Upper lobe of right lung (tissue), 1 donor: Measurements from ENCODE around the gene ANTKMT. TPM values are rescaled to one million over a fixed set of nuclear protein-coding genes. Genes with fewer than 3 reads are reported as not detected.

Source experiments
- ATAC-seq: fragments of 200-7000 bp; cut with Tn5 transposase; one replicate; pipeline ENCODE4 v1.9.1; 2020; ENCODE audit warnings: mild to moderate bottlenecking, moderate library complexity
- DNase-seq: peaks from one replicate; pipeline ENCODE4 v3.0.0-alpha.2; 2020
- H3K27ac ChIP-seq: fragments of 200-600 bp; one replicate; pipeline ENCODE4 v1.8.0; 2022
- H3K27me3 ChIP-seq: fragments of 200-600 bp; one replicate; pipeline ENCODE4 v1.8.0; 2022; ENCODE audit warnings: mild to moderate bottlenecking
- H3K36me3 ChIP-seq: fragments of 200-600 bp; one replicate; pipeline ENCODE4 v1.8.0; 2022
- H3K4me1 ChIP-seq: fragments of 200-600 bp; one replicate; pipeline ENCODE4 v1.8.0; 2022
- H3K4me3 ChIP-seq: fragments of 200-600 bp; one replicate; pipeline ENCODE4 v1.8.0; 2022; ENCODE audit warnings: mild to moderate bottlenecking
- H3K9me3 ChIP-seq: fragments of 200-600 bp; one replicate; pipeline ENCODE4 v1.8.0; 2022
- CTCF ChIP-seq: fragments of 200-600 bp; IDR thresholded peaks from one replicate; pipeline ENCODE4 v1.8.0; 2022; ENCODE audit warnings: antibody characterized with exemption
- intact Hi-C: fragments of 100-400 bp; cut with DNase I; formaldehyde crosslinking; loops from one replicate; pipeline ENCODE4 v1.11.0; 2022
- total RNA-seq: library from RNA; stranded (reverse); fragmentation: NEBNext Ultra II Directional; extraction: Animal tissue kit (Norgen Biotek cat#: 25700); gene quantifications from one replicate; pipeline ENCODE4 v1.2.1, GENCODE V29; 2021
- donor health status: DM: no; HTN: yes; CAD: no; lungs with severe emphysema.

ANTKMT gene
- total RNA-seq, 1 donor from 2014 or later: 30.5 TPM

DNA sequence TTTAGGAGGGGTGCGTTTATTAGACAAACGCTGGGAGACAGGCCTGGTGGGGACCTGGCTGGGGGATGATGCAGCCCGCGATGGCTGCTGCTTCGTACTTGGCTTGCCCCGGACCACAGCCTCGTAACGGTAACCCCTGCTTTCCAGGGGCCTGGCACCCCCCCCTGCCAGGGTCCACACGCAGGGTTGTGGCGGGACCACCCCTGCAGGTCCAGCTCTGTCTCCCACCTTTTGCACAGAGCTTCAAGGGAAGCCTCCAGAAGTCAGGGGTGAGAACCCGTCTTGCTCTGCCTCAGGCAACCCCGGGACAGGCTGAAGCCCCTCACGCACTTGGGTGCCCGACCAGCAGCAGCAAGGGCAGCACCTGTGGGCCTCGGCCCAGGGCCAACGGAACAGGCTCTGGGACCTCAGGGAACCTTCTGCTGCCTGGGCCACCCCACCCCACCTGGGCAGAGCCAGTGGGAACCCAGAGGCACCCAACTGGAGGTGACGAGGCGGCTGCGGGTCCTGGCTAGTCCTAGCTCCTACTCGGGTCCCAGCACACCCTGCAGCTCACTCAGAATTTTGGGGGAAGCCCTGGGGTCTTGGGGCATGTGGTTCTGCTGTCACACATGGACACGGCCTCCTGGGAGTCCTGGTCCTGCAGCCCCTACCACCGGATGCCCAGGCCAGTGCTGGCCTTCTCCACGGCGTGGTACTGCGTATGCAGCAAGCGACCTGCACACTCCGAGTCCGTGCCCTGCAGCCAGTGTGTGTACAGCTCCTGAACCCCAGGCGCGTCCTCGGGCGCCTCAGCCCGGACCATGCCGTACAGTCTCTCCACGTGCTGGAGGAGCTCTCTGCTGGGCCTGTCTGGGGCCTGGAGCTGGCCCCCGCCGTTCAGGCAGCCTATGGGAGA is 9.1 kb downstream of the ANTKMT start:
- Histone ChIP-seq H3K27me3 (peaks cover 16% of the 10 kb centered on the region), H3K4me3 (no peak overlapping the region), H3K36me3 (peaks cover 8% of the 10 kb centered on the region), H3K27ac (no peak overlapping the region), H3K9me3 (no peaks in the 10 kb centered on the region), H3K4me1 (peaks cover 20% of the 10 kb centered on the region)
- intact Hi-C loops: no loop called here
- DNase-seq: peak; percentile 65
- ATAC-seq: no peak
- TF ChIP-seq CTCF: no peak

GRCh38 chr16:730666-731509 is 9.9 kb downstream of the ANTKMT start:
- Histone ChIP-seq H3K27me3 (peaks cover 16% of the 10 kb centered on the region), H3K9me3 (no peaks in the 10 kb centered on the region), H3K36me3 (peaks cover 14% of the 10 kb centered on the region), H3K4me3 (no peak overlapping the region), H3K4me1 (peaks cover 20% of the 10 kb centered on the region), H3K27ac (no peak overlapping the region)
- ATAC-seq (no peak), DNase-seq (peak; percentile 65)
- intact Hi-C loops: no loop called here
- TF ChIP-seq CTCF: no peak

DNA sequence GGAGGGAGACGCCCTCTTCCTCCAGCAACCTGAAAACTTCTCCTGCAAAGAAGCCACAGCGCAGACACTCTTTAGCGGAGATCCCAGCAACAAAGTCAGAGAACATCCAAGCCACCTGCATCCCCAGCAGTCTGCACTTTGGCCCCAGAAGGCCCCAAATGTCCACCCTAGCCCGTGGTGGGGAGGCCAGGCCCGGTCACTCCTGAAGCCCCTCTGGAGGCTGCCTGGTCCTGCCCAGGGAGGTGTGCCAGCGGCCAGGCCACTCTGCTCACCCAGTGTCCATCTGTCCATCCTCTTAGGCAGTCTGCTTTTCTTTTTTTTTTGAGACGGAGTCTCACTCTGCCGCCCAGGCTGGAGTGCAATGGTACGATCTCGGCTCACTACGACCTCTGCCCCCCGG is 11.4 kb downstream of the ANTKMT start:
- Histone ChIP-seq H3K9me3 (no peaks in the 10 kb centered on the region), H3K27ac (no peak overlapping the region), H3K27me3 (peaks cover 8% of the 10 kb centered on the region), H3K36me3 (peaks cover 28% of the 10 kb centered on the region), H3K4me3 (no peak overlapping the region), H3K4me1 (peaks cover 15% of the 10 kb centered on the region)
- intact Hi-C loops: no loop called here
- ATAC-seq (no peak), DNase-seq (no peak)
- TF ChIP-seq CTCF: no peak

- no peaks in the 10 kb centered on the region for H3K9me3 ChIP-seq
- no peak overlapping the region for H3K27ac ChIP-seq
- intact Hi-C loops: no loop called here
- no peak overlapping the region for H3K4me3 ChIP-seq
- ATAC-seq (no peak), DNase-seq (peak; percentile 58)
- peaks cover 29% of the 10 kb centered on the region for H3K36me3 ChIP-seq
- peaks cover 2% of the 10 kb centered on the region for H3K27me3 ChIP-seq
- H3K4me1 ChIP-seq: peaks cover 9% of the 10 kb centered on the region
- no peak for TF ChIP-seq CTCF
Measured at GRCh38 chr16:732936-733335, 12.0 kb downstream of the ANTKMT start.

GRCh38 chr16:733382-734207 is 12.6 kb downstream of the ANTKMT start:
- ATAC-seq (peak; percentile 31), DNase-seq (no peak)
- TF ChIP-seq CTCF: peak; percentile 38
- Histone ChIP-seq H3K9me3 (no peaks in the 10 kb centered on the region), H3K4me3 (no peak overlapping the region), H3K36me3 (peaks cover 29% of the 10 kb centered on the region), H3K27ac (no peak overlapping the region), H3K4me1 (peaks cover 2% of the 10 kb centered on the region), H3K27me3 (no peaks in the 10 kb centered on the region)
- intact Hi-C loops: no loop called here
